GM18867 (cell line): ENCODE data around the gene RNF2.
"Not testable (repeated sequence)": the region's sequence is repeated elsewhere in the genome, so short reads cannot be mapped to it uniquely, and the experiment has no call there.

Source experiments
- ATAC-seq: cut with Tn5 transposase; IDR thresholded peaks from one replicate; pipeline ENCODE4 v1.9.1; 2021; ENCODE audit warnings: mild to moderate bottlenecking, moderate library complexity; ENCODE audit not compliant: unreplicated experiment

RNF2 gene

GRCh38 chr1:185049670-185050069 lies 4.3 kb downstream of the RNF2 start:
- ATAC-seq: no peak

GRCh38 chr1:185050823-185051451 lies 5.6 kb downstream of the RNF2 start:
- no peak for ATAC-seq

GRCh38 chr1:185053204-185053603 lies 7.8 kb downstream of the RNF2 start:
- no peak for ATAC-seq

GRCh38 chr1:185054365-185055060 lies 9.2 kb downstream of the RNF2 start:
- no peak for ATAC-seq

GRCh38 chr1:185058110-185058509 lies 12.8 kb downstream of the RNF2 start:
- no peak for ATAC-seq

- ATAC-seq: no peak
Observed at GRCh38 chr1:185058876-185059275, 13.5 kb downstream of the RNF2 start.

- no peak for ATAC-seq
Observed at GRCh38 chr1:185059950-185060571, 14.7 kb downstream of the RNF2 start.

GRCh38 chr1:185062710-185063370 lies 17.5 kb downstream of the RNF2 start:
- ATAC-seq: no peak

GRCh38 chr1:185063719-185064118 lies 18.4 kb downstream of the RNF2 start:
- no peak for ATAC-seq

- ATAC-seq: not testable (repeated sequence)
Observed at GRCh38 chr1:185065006-185065405, 19.6 kb downstream of the RNF2 start.

- ATAC-seq: no peak
Observed at GRCh38 chr1:185066181-185066580, 20.8 kb downstream of the RNF2 start.

GRCh38 chr1:185068341-185068740 lies 23.0 kb downstream of the RNF2 start:
- ATAC-seq: no peak

GRCh38 chr1:185069202-185069772 lies 23.9 kb downstream of the RNF2 start:
- ATAC-seq: no peak

- no peak for ATAC-seq
Observed at GRCh38 chr1:185070051-185070450, 24.7 kb downstream of the RNF2 start.

GRCh38 chr1:185073725-185074124 lies 28.4 kb downstream of the RNF2 start:
- ATAC-seq: no peak

- no peak for ATAC-seq
Observed at GRCh38 chr1:185074307-185074706, 28.9 kb downstream of the RNF2 start.

- no peak for ATAC-seq
Observed at GRCh38 chr1:185075476-185075875, 30.1 kb downstream of the RNF2 start.

- ATAC-seq: no peak
Observed at GRCh38 chr1:185077374-185077773, 32.0 kb downstream of the RNF2 start.

- no peak for ATAC-seq
Observed at GRCh38 chr1:185080422-185080821, 35.1 kb downstream of the RNF2 start.

- ATAC-seq: no peak
Observed at GRCh38 chr1:185083818-185084217, 38.5 kb downstream of the RNF2 start.

- ATAC-seq: no peak
Observed at GRCh38 chr1:185087101-185087500, 41.7 kb downstream of the RNF2 start.
